Tibial nerve (tissue), 4 donors: Measurements from ENCODE around the gene GCNT4. TPM values are rescaled to one million over a fixed set of nuclear protein-coding genes. Genes with fewer than 3 reads are reported as not detected.

Experiments
- DNase-seq, 2 donors: peaks; one replicate each; pipeline ENCODE4 v3.0.0-alpha.2; 2019; ENCODE audit warnings: low spot score in 2 of 2
- H3K27ac ChIP-seq, 4 donors: fragments of 200-600 bp; sonication (generic) in 3 of 4; one replicate each; pipeline ENCODE4 v1.5.1; 2017 to 2019; ENCODE audit warnings: mild to moderate bottlenecking in 1 of 4
- H3K27me3 ChIP-seq, 2 donors: fragments of 200-600 bp; sonication (generic) in 1 of 2; one replicate each; pipeline versions ENCODE4 v1.5.1 to v1.6.0; 2017 to 2019
- H3K36me3 ChIP-seq, 3 donors: fragments of 200-600 bp; sonication (generic); one replicate each; pipeline ENCODE4 v1.5.1; 2018 to 2019
- H3K4me1 ChIP-seq, 4 donors: fragments of 200-600 bp; sonication (generic) in 3 of 4; one replicate each; pipeline ENCODE4 v1.5.1; 2017 to 2019
- H3K4me3 ChIP-seq, 4 donors: fragments of 200-600 bp; sonication (generic) in 3 of 4; one replicate each; pipeline ENCODE4 v1.5.1; 2017 to 2019; ENCODE audit warnings: mild to moderate bottlenecking in 1 of 4, moderate library complexity in 1 of 4
- H3K9me3 ChIP-seq, 4 donors: fragments of 200-600 bp; sonication (generic) in 3 of 4; one replicate each; pipeline ENCODE4 v1.5.1; 2017 to 2019
- EP300 ChIP-seq, 2 donors: sonication (generic); formaldehyde crosslinking; IDR thresholded peaks; one replicate each; pipeline ENCODE4 v1.6.1; 2017; ENCODE audit warnings: antibody characterized with exemption in 2 of 2, mild to moderate bottlenecking in 1 of 2
- POLR2A ChIP-seq, 2 donors: fragments of 450-650 bp; IDR thresholded peaks; one replicate each; pipeline ENCODE4 v1.6.1; 2017; ENCODE audit warnings: antibody characterized with exemption in 2 of 2, mild to moderate bottlenecking in 2 of 2, moderate library complexity in 2 of 2
- WGBS, 2 donors: methylation state at CpG; one replicate each; pipeline ENCODE4 v1.1.5; 2018; 5-methylcytosine and 5-hydroxymethylcytosine counted together
- total RNA-seq, 4 donors: library from RNA; depleted of rRNA; stranded (reverse); fragments of >200 nt; gene quantifications; one replicate each; pipeline ENCODE4 v1.1.0, GENCODE V29; 2016
- TF ChIP-seq, protein P1 (sequence below), 5 experiments: fragments of 200-600 bp in 3 of 5; fragments of 450-650 bp in 2 of 5; sonication (generic) in 3 of 5; IDR thresholded peaks; one replicate each; pipeline ENCODE4 v1.5.1; 2016 to 2019; ENCODE audit warnings: antibody characterized with exemption in 5 of 5, mild to moderate bottlenecking in 3 of 5, moderate library complexity in 2 of 5

Gene GCNT4
- total RNA-seq, 4 donors from 2014 or later: 0.63 to 1.5 (median 0.94) TPM

DNA sequence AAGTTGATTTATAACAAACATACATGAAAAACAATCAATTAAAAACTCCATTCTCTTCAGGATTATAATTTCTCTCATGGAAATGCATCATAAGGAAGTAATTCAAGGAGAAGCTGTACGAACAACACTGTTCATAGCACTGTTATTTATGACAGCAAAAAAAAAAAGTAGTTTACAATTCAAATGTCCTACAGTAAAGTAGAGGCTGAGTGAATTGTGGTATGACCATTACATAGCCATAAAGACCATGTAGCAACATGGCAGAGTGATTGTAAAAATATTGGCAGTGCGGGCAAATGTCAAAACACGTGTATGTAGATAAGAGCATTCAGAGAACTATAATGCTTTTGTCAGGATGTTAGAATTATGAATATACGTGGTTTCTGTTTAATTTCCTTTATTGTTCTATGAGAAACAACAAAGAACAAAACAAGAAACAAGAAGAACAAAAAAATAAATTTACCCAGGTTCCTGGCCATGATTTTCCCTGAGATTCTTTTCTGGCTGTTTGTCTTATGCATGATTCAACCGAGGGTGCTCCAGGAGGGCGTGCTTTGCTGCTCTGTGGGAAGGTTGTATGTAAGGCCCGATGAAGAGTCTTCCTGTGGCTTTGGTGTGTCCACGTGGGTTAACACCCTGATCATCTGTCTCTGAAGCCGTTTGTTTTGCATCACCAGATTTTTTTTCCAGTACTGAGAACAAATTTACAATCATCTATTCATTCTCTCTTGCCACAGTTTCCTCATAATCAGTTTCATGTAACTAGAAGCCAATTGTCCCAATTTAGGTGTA is 28.8 kb downstream of the GCNT4 start:
- H3K27me3 ChIP-seq: no peaks in the 10 kb centered on the region
- no peaks in the 10 kb centered on the region for H3K9me3 ChIP-seq
- no peak for DNase-seq
- H3K4me1 ChIP-seq: no peaks in the 10 kb centered on the region
- 59 to 62% methylated on average over 9 of the region's 9 CpGs for WGBS, 2 donors
- TF ChIP-seq EP300 (IDR thresholded peaks at IDR 0.05) (no peak), POLR2A (IDR thresholded peaks at IDR 0.05) (no peak)
- TF ChIP-seq, protein P1, sequence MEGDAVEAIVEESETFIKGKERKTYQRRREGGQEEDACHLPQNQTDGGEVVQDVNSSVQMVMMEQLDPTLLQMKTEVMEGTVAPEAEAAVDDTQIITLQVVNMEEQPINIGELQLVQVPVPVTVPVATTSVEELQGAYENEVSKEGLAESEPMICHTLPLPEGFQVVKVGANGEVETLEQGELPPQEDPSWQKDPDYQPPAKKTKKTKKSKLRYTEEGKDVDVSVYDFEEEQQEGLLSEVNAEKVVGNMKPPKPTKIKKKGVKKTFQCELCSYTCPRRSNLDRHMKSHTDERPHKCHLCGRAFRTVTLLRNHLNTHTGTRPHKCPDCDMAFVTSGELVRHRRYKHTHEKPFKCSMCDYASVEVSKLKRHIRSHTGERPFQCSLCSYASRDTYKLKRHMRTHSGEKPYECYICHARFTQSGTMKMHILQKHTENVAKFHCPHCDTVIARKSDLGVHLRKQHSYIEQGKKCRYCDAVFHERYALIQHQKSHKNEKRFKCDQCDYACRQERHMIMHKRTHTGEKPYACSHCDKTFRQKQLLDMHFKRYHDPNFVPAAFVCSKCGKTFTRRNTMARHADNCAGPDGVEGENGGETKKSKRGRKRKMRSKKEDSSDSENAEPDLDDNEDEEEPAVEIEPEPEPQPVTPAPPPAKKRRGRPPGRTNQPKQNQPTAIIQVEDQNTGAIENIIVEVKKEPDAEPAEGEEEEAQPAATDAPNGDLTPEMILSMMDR (IDR thresholded peaks at IDR 0.05): no peak
- H3K4me3 ChIP-seq: no peak overlapping the region
- no peak overlapping the region for H3K27ac ChIP-seq
- no peaks in the 10 kb centered on the region for H3K36me3 ChIP-seq

DNA sequence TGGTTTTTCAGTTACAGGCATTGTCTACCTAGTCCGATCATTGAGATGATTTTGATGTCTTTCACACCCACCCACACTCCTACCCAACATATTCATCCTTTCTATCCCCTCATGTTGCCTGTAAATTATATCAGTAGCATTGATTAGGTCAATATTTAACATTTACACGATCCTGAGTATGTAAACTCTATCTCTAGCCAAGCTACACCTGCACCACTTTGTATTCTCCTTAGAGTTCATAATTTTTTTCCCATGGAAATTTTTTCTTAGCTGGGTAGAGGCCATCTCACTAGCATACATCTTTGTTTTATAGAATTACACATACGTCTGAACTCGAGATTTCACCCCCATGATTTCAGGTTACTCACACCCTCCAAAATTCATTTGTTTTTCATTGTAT is 30.6 kb downstream of the GCNT4 start:
- no peaks in the 10 kb centered on the region for H3K27me3 ChIP-seq
- TF ChIP-seq, protein P1 (IDR thresholded peaks at IDR 0.05): no peak
- TF ChIP-seq POLR2A (IDR thresholded peaks at IDR 0.05): no peak
- TF ChIP-seq EP300 (IDR thresholded peaks at IDR 0.05): no peak
- no peaks in the 10 kb centered on the region for H3K4me1 ChIP-seq
- no peak overlapping the region for H3K4me3 ChIP-seq
- no peak overlapping the region for H3K27ac ChIP-seq
- DNase-seq: no peak
- no peaks in the 10 kb centered on the region for H3K36me3 ChIP-seq
- H3K9me3 ChIP-seq: no peaks in the 10 kb centered on the region
- 86 to 87% methylated on average over 4 of the region's 4 CpGs for WGBS, 2 donors

DNA sequence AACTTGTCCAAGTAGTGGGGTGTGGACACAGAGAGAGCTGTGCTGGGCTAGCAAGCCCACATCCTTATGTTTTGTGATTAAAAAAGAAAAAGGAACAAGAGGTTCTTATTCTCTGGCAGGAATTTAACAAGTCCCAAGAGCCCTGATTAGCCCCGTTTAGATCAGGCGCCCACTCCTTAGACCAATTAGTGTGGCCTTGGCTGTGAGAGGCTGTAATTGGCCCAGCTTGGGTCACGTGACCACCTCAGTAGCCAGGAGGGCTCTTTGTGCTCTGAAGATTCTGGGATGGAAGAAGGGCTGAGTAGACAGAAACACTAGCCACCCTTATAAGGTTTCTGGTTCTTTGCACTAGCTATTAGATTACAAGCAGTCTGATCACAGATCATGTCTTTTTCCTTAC is 31.1 kb downstream of the GCNT4 start:
- 55 to 56% methylated on average over 3 of the region's 3 CpGs for WGBS, 2 donors
- no peak for TF ChIP-seq EP300 (IDR thresholded peaks at IDR 0.05)
- TF ChIP-seq POLR2A (IDR thresholded peaks at IDR 0.05): no peak
- TF ChIP-seq, protein P1 (IDR thresholded peaks at IDR 0.05): no peak
- Histone ChIP-seq H3K9me3 (no peaks in the 10 kb centered on the region), H3K4me3 (no peak overlapping the region), H3K27me3 (no peaks in the 10 kb centered on the region), H3K27ac (no peak overlapping the region), H3K36me3 (no peaks in the 10 kb centered on the region), H3K4me1 (no peaks in the 10 kb centered on the region)
- no peak for DNase-seq

DNA sequence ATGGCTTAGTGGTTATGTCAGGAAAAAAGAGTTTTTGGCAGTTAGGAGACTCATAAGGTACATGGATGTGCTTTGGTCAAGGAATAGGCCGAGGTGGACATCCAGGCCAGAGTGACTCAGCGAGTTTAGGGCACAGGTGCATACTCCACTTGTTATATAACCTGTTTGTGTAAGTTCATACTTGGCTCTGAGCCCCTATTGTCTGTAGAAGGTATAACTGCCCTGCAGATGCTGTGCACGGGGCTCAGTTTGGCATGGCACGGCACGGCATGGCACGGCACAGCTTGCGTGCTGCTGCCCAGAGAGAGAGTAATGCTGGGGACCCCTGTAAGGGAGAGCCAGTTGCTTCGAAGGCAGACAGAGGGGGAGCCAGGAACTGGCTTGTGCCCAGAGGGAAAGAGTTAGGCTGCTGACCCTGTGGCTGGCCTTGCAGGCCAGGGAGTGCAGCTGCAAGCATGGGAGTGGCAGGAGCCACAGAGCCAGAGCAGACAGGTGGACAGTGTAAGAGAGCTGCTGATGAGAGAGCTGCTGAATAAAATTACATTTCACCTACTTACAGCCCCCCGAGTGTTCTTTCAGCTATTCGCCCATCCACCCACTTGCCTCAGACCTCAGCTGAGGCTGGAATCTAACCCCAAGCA is 32.2 kb downstream of the GCNT4 start:
- no peaks in the 10 kb centered on the region for H3K4me1 ChIP-seq
- H3K9me3 ChIP-seq: no peaks in the 10 kb centered on the region
- 84 to 87% methylated on average over 10 of the region's 10 CpGs for WGBS, 2 donors
- H3K27me3 ChIP-seq: no peaks in the 10 kb centered on the region
- H3K36me3 ChIP-seq: no peaks in the 10 kb centered on the region
- H3K27ac ChIP-seq: no peak overlapping the region
- TF ChIP-seq, protein P1 (IDR thresholded peaks at IDR 0.05): no peak
- no peak for TF ChIP-seq EP300 (IDR thresholded peaks at IDR 0.05)
- no peak for TF ChIP-seq POLR2A (IDR thresholded peaks at IDR 0.05)
- no peak overlapping the region for H3K4me3 ChIP-seq
- DNase-seq: no peak
